ENCODE measurements around the gene GDF15.
"Not testable (repeated sequence)": the region's sequence is repeated elsewhere in the genome, so short reads cannot be mapped to it uniquely, and the experiment has no call there.

Gene GDF15

DNA sequence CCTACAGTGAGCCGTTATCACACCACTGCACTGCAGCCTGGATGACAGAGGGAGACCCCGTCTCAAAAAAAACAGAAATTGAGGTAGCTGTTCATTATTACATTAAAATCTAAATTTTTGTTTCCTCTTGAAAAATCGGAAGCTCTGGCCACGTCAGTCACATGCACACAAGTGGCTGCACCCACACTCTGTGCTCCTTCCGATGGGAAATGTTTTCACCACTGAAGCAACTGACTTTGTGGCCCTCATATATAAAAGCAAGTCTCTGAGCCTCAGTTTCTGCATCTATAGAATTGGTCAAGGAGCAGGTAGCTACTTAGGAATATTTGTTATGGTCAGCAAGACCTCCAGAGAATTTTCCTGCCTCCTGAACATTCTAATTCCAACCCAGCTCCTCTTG lies 7.0 kb downstream of the GDF15 start:
- H3K27ac ChIP-seq: peak overlapping the region in 1 of 2 donors; percentile 63
- no peak overlapping the region for H3K4me3 ChIP-seq

DNA sequence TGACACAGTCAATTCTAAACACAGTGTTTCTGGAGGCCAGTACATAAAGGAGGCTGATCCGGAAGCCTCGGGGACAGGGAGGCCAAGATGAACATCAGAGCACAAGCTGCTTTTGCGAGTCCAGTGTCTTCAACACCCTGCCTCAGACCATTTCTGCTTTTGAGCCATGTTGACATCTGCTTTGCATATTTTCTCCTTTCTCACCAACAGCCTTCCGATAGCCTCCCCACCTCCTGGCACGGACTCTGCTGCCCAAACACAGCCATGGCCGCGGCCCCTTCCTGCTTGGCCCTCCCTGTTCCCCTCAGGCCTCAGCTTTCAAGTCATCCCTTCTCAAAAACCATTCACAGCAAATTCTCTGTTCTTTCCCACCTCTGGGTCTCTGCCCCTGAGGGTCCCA lies 7.9 kb downstream of the GDF15 start:
- TF ChIP-seq, protein P1, sequence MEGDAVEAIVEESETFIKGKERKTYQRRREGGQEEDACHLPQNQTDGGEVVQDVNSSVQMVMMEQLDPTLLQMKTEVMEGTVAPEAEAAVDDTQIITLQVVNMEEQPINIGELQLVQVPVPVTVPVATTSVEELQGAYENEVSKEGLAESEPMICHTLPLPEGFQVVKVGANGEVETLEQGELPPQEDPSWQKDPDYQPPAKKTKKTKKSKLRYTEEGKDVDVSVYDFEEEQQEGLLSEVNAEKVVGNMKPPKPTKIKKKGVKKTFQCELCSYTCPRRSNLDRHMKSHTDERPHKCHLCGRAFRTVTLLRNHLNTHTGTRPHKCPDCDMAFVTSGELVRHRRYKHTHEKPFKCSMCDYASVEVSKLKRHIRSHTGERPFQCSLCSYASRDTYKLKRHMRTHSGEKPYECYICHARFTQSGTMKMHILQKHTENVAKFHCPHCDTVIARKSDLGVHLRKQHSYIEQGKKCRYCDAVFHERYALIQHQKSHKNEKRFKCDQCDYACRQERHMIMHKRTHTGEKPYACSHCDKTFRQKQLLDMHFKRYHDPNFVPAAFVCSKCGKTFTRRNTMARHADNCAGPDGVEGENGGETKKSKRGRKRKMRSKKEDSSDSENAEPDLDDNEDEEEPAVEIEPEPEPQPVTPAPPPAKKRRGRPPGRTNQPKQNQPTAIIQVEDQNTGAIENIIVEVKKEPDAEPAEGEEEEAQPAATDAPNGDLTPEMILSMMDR (IDR thresholded peaks at IDR 0.05): no peak
- H3K27ac ChIP-seq: peak overlapping the region in 1 of 2 donors; percentile 63
- peak overlapping the region; percentile 2 for H3K4me3 ChIP-seq
- peak; percentile 73 for DNase-seq (ENCODE audit: low spot score)

More for the DNA sequence above, 7.0 kb downstream of the GDF15 start:
- DNase-seq (ENCODE audit: low spot score): no peak
- TF ChIP-seq, protein P1 (IDR thresholded peaks at IDR 0.05): no peak

DNA sequence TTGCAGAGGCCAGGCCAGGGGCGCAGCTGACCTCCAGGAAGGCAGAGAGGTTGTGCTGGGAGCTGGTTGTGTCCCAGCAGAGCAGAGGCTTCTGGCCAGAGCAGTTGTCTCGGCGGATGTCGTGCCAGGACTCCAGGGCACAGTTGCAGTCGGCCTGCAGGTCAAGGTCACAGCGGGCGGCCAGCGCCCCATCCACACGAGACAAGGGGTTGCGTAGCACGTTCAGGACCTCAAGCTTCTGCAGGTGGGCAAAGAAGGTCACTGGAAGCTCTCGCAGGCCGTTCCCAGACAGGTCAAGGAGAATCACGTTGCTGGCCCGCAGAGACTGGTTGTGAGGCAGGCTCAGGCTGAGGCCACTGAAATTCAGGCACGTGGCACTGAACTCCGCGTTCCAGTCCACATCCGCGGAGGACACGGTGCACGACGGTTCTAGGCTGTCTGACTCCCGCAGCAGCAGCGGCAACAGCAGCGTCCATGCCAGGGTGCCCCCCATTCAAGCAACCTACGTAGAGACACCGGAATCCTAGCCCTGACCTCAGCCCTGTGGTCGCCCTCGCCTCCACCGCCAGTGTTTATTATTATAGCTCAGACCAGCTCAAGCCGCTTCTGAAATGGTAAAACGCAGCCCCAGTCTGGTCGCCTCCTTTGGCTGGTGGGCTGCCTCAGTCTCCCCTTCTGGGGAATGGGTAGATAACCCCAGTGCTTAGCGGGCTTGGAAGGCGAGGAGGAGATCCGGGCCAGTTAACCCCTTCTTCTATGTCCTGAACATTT lies 10.7 kb downstream of the GDF15 start:
- TF ChIP-seq, protein P1 (IDR thresholded peaks at IDR 0.05): no peak
- no peak for DNase-seq (ENCODE audit: low spot score)
- Histone ChIP-seq H3K4me3 (peak overlapping the region; percentile 64), H3K27ac (peak overlapping the region in 1 of 2 donors; percentile 48)

DNA sequence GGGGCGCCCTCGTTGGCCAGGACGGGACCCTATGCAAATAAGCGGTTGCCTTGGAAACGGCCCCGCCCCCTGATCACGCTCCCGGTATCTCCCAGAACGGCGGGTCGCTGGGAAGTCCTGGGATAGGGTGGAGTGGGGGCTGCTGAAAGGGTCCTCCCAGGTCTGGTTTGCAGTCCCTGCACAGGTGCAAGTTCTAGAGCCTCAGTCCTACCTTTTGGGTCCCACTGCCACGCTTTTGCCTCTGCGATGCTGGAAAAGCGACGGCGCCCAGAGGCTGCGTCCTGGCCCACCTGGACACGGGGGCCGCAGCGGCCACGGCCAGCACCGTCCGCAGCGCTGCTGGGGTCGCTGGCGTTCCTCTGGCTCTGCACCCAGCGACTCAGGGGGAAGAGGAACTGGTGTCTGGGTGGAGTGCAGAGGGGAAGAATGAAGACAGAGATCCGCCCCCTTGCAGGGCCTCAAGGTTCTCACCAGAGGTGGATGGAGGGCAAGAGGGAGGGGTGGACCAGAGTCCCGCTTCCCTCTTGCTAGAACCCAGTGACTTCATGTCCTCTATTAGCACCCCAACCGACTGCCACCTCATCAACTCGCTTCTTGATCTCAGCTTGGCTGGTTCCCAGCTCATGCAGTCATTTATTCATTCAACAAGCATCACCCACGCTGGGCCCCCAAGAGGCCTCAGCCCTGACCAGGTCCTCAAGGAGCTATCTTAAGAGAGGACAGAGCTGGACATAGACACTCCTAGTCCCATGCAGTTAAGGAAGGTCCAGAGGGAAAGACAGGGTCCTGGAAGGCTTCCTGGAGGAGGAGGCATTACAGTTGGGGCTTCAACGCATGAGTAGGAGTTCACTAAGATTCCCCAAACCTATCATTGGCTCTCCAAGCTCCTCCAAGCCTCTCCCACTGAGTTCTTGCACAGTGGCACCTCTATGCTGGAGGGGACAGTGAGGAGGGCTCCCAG lies 11.6 kb downstream of the GDF15 start, which contains the start of gene LRRC25:
Gene LRRC25 (minus strand): TSS at position 381 of the 961 bp plus-strand sequence. CDS start 659 bp downstream, outside the sequence.
- TF ChIP-seq, protein P1 (IDR thresholded peaks at IDR 0.05): no peak
- peak within 1 kb of the TSS; percentile 64 for H3K4me3 ChIP-seq
- peak; percentile 70 for DNase-seq (ENCODE audit: low spot score)
- peak within 1 kb of the TSS in 1 of 2 donors; percentile 48 for H3K27ac ChIP-seq

DNA sequence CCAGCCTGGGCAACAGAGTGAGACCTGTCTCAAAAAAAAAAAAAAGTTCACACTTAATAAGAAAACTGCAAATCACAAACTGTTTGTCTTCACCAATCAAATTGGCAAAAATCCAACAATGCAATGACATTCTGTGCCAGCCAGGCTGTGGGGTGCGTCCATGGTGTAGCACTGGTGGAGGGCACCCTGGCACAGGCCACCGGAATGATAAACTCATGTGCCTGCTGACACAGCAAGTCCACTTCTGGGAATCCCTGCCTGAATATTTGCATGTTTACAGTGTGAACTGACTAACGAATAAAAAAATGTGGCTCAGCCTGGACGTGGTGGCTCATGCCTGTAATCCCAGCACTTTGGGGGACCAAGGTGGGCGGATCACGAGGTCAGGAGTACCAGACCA lies 13.1 kb downstream of the GDF15 start:
- Histone ChIP-seq H3K4me3 (no peak overlapping the region), H3K27ac (no peak overlapping the region)
- TF ChIP-seq, protein P1 (IDR thresholded peaks at IDR 0.05): no peak
- DNase-seq (ENCODE audit: low spot score): no peak

DNA sequence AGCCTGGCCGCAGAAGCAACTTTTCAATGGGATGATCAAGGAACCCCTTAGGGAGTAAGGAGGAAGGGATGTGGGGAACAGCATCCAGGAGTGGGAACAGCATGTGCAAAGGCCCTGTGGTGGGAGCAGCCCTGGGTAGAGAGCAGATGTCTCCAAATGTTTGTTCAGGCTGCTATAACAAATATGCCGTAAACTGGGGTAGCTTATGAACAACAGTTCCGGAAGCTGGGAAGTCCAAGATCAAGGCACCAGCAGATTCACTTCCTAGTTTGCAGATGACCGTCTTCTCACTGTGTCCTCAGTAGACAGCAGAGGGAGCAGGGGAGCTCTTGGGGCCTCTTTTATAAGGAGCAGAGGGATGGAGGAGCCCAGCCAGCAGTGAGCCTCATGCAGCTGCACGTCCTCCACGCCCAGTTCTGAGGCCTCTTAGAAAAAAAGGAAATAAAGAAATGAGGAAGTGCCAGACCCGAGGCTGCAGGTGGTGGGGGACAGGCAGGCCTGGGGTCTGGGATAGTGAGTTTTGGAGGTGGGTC lies 15.7 kb downstream of the GDF15 start:
- Histone ChIP-seq H3K4me3 (no peak overlapping the region), H3K27ac (peak overlapping the region in 1 of 2 donors; percentile 62)
- DNase-seq (ENCODE audit: low spot score): peak; percentile 73
- TF ChIP-seq, protein P1 (IDR thresholded peaks at IDR 0.05): no peak

DNA sequence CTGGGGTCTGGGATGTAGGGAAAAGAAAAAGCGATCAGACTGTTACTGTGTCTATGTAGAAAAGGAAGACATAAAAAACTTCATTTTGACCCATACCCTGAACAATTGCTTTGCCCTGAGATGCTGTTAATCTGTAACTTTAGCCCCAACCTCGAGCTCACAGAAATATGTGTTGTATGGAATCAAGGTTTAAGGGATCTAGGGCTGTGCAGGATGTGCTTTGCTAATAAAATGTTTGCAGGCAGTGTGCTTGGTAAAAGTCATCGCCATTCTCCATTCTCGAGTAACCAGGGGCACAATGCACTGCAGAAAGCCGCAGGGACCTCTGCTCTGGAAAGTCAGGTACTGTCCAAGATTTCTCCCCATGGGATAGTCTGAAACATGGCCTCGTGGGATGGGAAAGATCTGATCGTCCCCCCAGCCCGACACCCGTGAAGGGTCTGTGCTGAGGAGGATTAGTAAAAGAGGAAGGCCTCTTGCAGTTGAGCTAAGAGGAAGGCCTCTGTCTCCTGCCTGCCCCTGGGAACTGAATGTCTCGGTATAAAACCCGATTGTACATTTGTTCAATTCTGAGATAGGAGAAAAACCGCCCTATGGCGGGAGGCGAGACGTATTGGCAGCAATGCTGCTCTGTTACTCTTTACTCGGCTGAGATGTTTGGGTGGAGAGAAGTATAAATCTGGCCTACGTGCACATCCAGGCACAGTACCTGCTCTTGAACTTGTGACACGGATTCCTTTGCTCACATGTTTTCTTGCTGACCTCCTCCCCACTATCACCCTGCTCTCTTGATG lies 16.7 kb downstream of the GDF15 start:
- H3K4me3 ChIP-seq; DNase-seq (ENCODE audit: low spot score): not testable (repeated sequence)
- peak overlapping the region in 1 of 2 donors; percentile 37 for H3K27ac ChIP-seq

DNA sequence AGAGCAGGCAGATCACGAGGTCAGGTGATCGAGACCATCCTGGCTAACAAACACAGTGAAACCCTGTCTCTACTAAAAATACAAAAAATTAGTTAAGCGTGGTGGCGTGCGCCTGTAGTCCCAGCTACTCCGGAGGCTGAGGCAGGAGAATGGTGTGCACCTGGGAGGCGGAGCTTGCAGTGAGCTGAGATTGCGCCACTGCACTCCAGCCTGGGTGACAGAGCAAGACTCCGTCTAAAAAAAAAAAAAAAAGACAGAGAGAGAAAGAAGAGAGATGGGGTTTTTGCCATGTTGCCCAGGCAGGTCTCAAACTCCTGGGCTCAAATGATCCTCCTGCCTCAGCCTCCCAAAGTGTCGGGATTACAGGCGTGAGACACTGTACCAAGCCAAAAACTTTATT lies 19.8 kb downstream of the GDF15 start:
- not testable (repeated sequence) for H3K4me3 ChIP-seq; H3K27ac ChIP-seq; DNase-seq (ENCODE audit: low spot score)

Data from coronary artery (tissue), 2 donors.